Activated CD8-positive, alpha-beta memory T cell treated with anti-CD3 and anti-CD28 coated beads for 24 hours (primary cell): ENCODE data around the gene PPP1R15B.
A peak's percentile ranks its signal among the peaks of the same experiment; 100 is the strongest.

ENCODE experiments used
- DNase-seq: peaks from one replicate; pipeline ENCODE4 v3.0.0-alpha.2; 2020

Gene PPP1R15B

GRCh38 chr1:204411451-204412204 is at the start of gene PPP1R15B:
PPP1R15B (minus strand) TSS chr1:204411817; CDS start chr1:204411411, 406 bp downstream.
- peak; percentile 98 for DNase-seq

DNA sequence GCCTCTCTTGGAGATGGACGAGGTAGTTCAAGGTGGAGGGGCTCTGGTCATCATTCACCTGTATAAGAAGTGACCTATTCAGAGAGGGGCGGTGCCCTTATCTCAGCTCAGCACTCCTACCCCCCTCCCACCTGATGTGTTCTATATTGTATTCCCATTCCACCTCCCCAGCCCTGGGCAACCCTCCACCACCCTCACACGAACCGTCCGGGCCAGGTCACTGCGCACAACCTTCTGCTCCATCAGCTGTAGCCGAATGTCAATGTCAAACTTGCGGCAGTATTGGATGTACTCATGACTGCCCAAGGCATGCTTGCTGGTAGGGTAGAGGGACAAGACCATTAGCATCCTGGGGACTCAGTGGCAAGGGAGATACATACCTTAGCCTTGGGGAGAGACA is 48.7 kb upstream of the PPP1R15B start:
- no peak for DNase-seq

GRCh38 chr1:204459706-204460105 is 48.1 kb upstream of the PPP1R15B start:
- no peak for DNase-seq

DNA sequence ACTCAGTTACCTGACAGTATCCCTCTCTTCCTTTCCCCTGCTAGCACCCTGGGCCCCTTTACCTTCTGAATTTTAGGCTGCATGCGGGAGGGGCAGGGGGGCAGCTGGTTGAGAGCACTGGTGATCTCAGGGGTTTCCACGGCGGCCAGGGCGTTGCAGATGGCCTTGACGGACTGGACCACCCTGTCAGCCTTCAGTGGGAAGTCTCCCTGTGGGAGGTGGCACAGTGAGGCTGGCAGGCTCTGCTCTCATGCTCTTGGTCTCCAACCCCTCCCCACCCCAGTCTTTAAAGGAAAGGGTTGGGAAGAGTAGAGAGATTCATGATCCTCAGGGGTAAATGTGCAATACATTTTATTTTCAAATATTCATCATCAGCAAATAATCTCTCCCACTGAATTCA is 46.0 kb upstream of the PPP1R15B start:
- no peak for DNase-seq

GRCh38 chr1:204456826-204457442 is 45.3 kb upstream of the PPP1R15B start:
- DNase-seq: no peak

DNA sequence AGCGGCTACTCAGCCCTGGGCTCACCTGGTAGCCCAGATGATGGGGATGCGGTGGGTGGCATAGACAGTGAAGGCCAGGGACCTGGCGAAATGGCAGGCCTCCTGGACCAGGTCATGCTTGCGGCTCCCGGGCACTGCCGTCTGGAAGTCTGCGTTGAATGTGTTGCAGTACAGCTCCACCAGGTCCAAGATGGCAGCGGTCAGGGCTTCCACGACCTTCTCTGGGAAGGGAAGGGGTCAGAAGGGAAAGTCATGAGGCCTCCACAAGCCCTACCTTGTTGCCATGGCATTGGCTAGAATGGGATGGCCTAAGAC is 44.2 kb upstream of the PPP1R15B start:
- DNase-seq: no peak

GRCh38 chr1:204455063-204455830 is 43.6 kb upstream of the PPP1R15B start:
- no peak for DNase-seq

GRCh38 chr1:204454476-204454875 is 42.9 kb upstream of the PPP1R15B start:
- no peak for DNase-seq

- DNase-seq: peak; percentile 80
Observed at GRCh38 chr1:204453141-204453772, 41.6 kb upstream of the PPP1R15B start.

- DNase-seq: no peak
Observed at GRCh38 chr1:204451352-204452124, 39.9 kb upstream of the PPP1R15B start.

- DNase-seq: no peak
Observed at GRCh38 chr1:204450461-204451257, 39.0 kb upstream of the PPP1R15B start.

GRCh38 chr1:204449678-204450280 is 38.2 kb upstream of the PPP1R15B start:
- DNase-seq: no peak

GRCh38 chr1:204448991-204449677 is 37.5 kb upstream of the PPP1R15B start:
- no peak for DNase-seq

DNA sequence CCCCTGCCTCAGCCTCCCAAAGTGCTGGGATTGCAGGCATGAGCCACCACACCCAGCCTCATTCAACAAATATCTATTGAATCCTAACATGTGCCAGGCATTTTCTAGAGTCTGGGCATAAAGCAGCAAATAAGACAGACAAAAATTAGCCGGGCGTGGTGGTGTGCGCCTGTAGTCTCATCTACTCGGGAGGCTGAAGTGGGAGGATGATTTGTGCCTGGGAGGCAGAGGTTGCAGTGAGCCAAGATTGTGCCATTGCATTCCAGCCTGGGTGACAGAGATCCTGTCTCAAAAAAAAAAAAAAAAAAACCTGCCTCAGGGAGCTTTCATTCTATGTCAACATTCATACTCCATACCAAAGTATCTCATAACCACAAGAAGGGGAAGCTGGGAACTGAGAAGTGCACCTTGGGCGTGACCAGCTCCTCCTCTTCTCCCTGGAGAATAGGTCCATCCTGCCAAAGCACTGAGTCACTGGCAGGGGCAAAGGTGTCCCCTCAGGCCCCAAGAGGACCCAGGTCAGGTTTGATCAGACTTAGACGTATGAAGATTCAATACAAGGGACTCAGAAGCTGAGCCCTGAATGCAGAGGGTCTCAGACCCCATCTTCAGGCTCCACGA is 36.8 kb upstream of the PPP1R15B start:
- no peak for DNase-seq

- no peak for DNase-seq
Observed at GRCh38 chr1:204447736-204448135, 36.1 kb upstream of the PPP1R15B start.

GRCh38 chr1:204447190-204447589 is 35.6 kb upstream of the PPP1R15B start:
- no peak for DNase-seq

GRCh38 chr1:204446413-204447111 is 34.9 kb upstream of the PPP1R15B start:
- peak; percentile 87 for DNase-seq

DNA sequence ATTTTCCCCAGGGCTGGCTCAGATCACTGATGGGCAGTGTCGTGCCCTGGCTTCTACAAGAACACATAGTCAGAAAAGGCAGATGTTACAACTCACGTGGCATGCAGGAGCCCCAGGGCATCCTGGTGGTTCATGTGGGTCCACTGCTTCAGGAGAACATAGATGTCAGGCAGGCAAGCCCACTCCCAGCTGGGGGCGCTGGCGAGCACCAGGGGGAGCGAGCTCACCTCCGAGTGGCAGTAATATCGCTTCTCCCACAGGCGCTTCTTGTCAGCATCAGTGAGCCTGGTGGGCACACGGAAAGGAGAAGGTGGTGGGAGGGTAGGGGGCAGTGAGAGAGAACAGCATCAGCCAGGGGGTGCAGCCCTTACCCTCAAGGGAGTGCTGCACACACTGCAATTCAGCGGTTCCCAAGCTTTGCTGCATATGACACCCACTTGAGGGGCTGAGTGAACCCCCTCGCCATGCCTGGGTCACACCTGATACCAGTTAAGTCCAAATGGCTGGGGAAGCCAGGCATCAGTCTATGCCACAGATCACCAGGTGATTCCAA is 34.3 kb upstream of the PPP1R15B start:
- peak; percentile 74 for DNase-seq

GRCh38 chr1:204443871-204444581 is 32.4 kb upstream of the PPP1R15B start:
- no peak for DNase-seq
